HEK293 (cell line): ENCODE measurements around the gene FGFR4.

Experiments used
- CTCF ChIP-seq: fragments of 450-650 bp; formaldehyde crosslinking; IDR thresholded peaks from 2 replicates; pipeline ENCODE4 v1.5.1; 2016; ENCODE audit warnings: missing biosample characterization, missing genetic modification characterization
- ZNF37A ChIP-seq: fragments of 450-650 bp; IDR thresholded peaks from 2 replicates; pipeline ENCODE4 v1.5.1; 2018; ENCODE audit warnings: missing biosample characterization, missing genetic modification characterization
- ZNF398 ChIP-seq: fragments of 450-650 bp; formaldehyde crosslinking; IDR thresholded peaks from 2 replicates; pipeline ENCODE4 v1.5.1; 2017; ENCODE audit warnings: missing biosample characterization, missing genetic modification characterization
- ZNF514 ChIP-seq: fragments of 450-650 bp; formaldehyde crosslinking; IDR thresholded peaks from 2 replicates; pipeline ENCODE4 v1.5.1; 2016; ENCODE audit warnings: missing biosample characterization, missing genetic modification characterization
- ZSCAN5A ChIP-seq: fragments of 450-650 bp; formaldehyde crosslinking; IDR thresholded peaks from 2 replicates; pipeline ENCODE4 v1.5.1; 2016; ENCODE audit warnings: missing biosample characterization, missing genetic modification characterization
- TF ChIP-seq, protein P1 (sequence below): fragments of 450-650 bp; formaldehyde crosslinking; IDR thresholded peaks from 2 replicates; pipeline ENCODE4 v1.5.1; 2016; ENCODE audit warnings: missing biosample characterization, missing genetic modification characterization

GRCh38 chr5:177093803-177094202, 7.1 kb downstream of the FGFR4 start:
- no peak for TF ChIP-seq ZNF514 (tag by site-specific recombination)
- TF ChIP-seq CTCF (tag by site-specific recombination): no peak
- TF ChIP-seq, protein P1, sequence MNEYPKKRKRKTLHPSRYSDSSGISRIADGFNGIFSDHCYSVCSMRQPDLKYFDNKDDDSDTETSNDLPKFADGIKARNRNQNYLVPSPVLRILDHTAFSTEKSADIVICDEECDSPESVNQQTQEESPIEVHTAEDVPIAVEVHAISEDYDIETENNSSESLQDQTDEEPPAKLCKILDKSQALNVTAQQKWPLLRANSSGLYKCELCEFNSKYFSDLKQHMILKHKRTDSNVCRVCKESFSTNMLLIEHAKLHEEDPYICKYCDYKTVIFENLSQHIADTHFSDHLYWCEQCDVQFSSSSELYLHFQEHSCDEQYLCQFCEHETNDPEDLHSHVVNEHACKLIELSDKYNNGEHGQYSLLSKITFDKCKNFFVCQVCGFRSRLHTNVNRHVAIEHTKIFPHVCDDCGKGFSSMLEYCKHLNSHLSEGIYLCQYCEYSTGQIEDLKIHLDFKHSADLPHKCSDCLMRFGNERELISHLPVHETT (tag by site-specific recombination): no peak
- no peak for TF ChIP-seq ZSCAN5A (tag by site-specific recombination)
- no peak for TF ChIP-seq ZNF37A (tag by site-specific recombination)
- no peak for TF ChIP-seq ZNF398
